ENCODE results near the gene INPP5E. TPM values are rescaled to one million over a fixed set of nuclear protein-coding genes. Genes with fewer than 3 reads are reported as not detected.
A peak's percentile ranks its signal among the peaks of the same experiment; 100 is the strongest.

Gene INPP5E
- total and polyA plus RNA-seq, 10 of the 15 experiments (the other 5 are each of a cell fraction or from before 2014, with no cell fraction given) = 0.24 to 16.0 (median 5.3) TPM

GRCh38 chr9:136482793-136483588, 43.3 kb upstream of the INPP5E start, which contains the start of gene SEC16A (continued):
- TF ChIP-seq NFYA (IDR thresholded peaks at IDR 0.05; ENCODE audit: borderline replicate concordance, low read depth, low read length) (no peak), YBX1 (IDR thresholded peaks at IDR 0.05) (no peak), NFXL1 (IDR thresholded peaks at IDR 0.05; ENCODE audit: borderline replicate concordance) (0 out of 2 replicates have a peak, but pooled peaks have one; percentile 56), NR2F1 (conservative IDR thresholded peaks at IDR 0.05) (peak; percentile 65), MXI1 (IDR thresholded peaks at IDR 0.05; ENCODE audit: low read depth, low read length) (no peak; the same call in 1 of the 2 replicates), POU2F2 (IDR thresholded peaks at IDR 0.05; ENCODE audit: borderline replicate concordance, low read depth, low read length) (no peak), EED (IDR thresholded peaks at IDR 0.05; ENCODE audit: low read depth) (no peak), RAD21 (IDR thresholded peaks at IDR 0.05; ENCODE audit: insufficient read depth, low read depth, low read length) (no peak), ZNF622 (IDR thresholded peaks at IDR 0.05) (no peak), IKZF2 (IDR thresholded peaks at IDR 0.05) (no peak), SP1 (IDR thresholded peaks at IDR 0.05; ENCODE audit: low read depth, low read length) (peak; percentile 91), MYB (IDR thresholded peaks at IDR 0.05; ENCODE audit: borderline replicate concordance, low read depth, low read length) (no peak), ZSCAN29 (IDR thresholded peaks at IDR 0.05) (no peak), BHLHE40 (IDR thresholded peaks at IDR 0.05; ENCODE audit: borderline replicate concordance in 1 of 2, low read depth in 2 of 2, low read length in 1 of 2) (peak; percentile 13 to 46; a peak in 2 of 4 replicates), NR2C2 (IDR thresholded peaks at IDR 0.05; ENCODE audit: borderline replicate concordance, control insufficient read depth, insufficient read length, low read depth) (no peak), GABPA (IDR thresholded peaks at IDR 0.05; ENCODE audit: low read depth) (no peak), REST (IDR thresholded peaks at IDR 0.05; ENCODE audit: low read depth, low read length) (no peak), E4F1 (IDR thresholded peaks at IDR 0.05; ENCODE audit: borderline replicate concordance, partially characterized antibody) (no peak), PBX3 (IDR thresholded peaks at IDR 0.05; ENCODE audit: insufficient replicate concordance, low read depth, low read length) (no peak), CTCF (IDR thresholded peaks at IDR 0.05 in 2 of 3, conservative IDR thresholded peaks at IDR 0.05 in 1 of 3; ENCODE audit: control insufficient read depth in 2 of 3, extremely low read depth in 1 of 3, insufficient read depth in 1 of 3, low read depth in 3 of 3, low read length in 3 of 3) (no peak)

All from GM12878 (cell line).